K562 (cell line): ENCODE results near the gene PCNX2. TPM values are rescaled to one million over a fixed set of nuclear protein-coding genes. Genes with fewer than 3 reads are reported as not detected.
A peak's percentile ranks its signal among the peaks of the same experiment; 100 is the strongest.

Source experiments
- ATAC-seq: fragments of 200-7000 bp; cut with Tn5 transposase; 3 replicates; pipeline ENCODE4 v1.9.1; 2020; ENCODE audit warnings: moderate library complexity
- BruUV-seq: library from RNA; stranded (reverse); fragments of 400-500 nt; replicated peaks from 2 replicates; lab custom pipeline; 2021; lab: Mats Ljungman, UMichigan
- CTCF ChIA-PET: fragments of 300-600 bp; formaldehyde crosslinking; extraction: SDS; loops from one replicate; lab custom pipeline; 2021; ENCODE audit warnings: low intra/inter-chr PET ratio; lab: Yijun Ruan, JAX
- POLR2A ChIA-PET: fragments of 300-600, 350-650 bp; sonication (Branson Sonifier 250); formaldehyde crosslinking; extraction: SDS; loops from one replicate; lab custom pipeline; 2021; ENCODE audit warnings: antibody characterized with exemption, inconsistent platforms; lab: Yijun Ruan, JAX
- DNase-seq, 4 experiments: peaks; one replicate each; pipeline versions ENCODE4 v3.0.0 to v3.0.0-alpha.2; 2011 to 2018; ENCODE audit warnings: low spot score in 3 of 4, mixed read lengths in 3 of 4; ENCODE audit errors: extremely low read depth in 1 of 4
- FAIRE-seq: peaks from 2 replicates; lab custom pipeline; 2011; peaks lifted over from hg19 to GRCh38; lab: Jason Lieb, UNC
- H2AFZ ChIP-seq: 2 replicates; pipeline ENCODE4 v1.6.0; 2011; ENCODE audit warnings: low read depth, low read length, control low read depth, inconsistent platforms
- H3K27ac ChIP-seq: fragments of 200-600 bp; 3 replicates; pipeline ENCODE4 v1.8.0; 2011; ENCODE audit warnings: low read depth, mild to moderate bottlenecking, control low read depth, inconsistent platforms, low read length, moderate library complexity, mixed read lengths; ENCODE audit errors: extremely low read depth
- H3K27me3 ChIP-seq, 2 experiments: fragments of 300-600 bp in 1 of 2; 2 replicates in 1 of 2; 3 replicates in 1 of 2; pipeline versions ENCODE4 v1.6.0 to v1.8.0; 2011; ENCODE audit warnings: inconsistent platforms in 2 of 2, low read length in 2 of 2, mild to moderate bottlenecking in 1 of 2, mixed read lengths in 1 of 2, moderate library complexity in 1 of 2; ENCODE audit not compliant: control insufficient read depth in 2 of 2, insufficient read depth in 2 of 2
- H3K36me3 ChIP-seq: fragments of 300-600 bp; 3 replicates; pipeline ENCODE4 v1.8.0; 2011; ENCODE audit warnings: mild to moderate bottlenecking, low read length, inconsistent platforms; ENCODE audit not compliant: control insufficient read depth, insufficient read depth
- H3K4me1 ChIP-seq, 2 experiments: fragments of 200-600 bp in 1 of 2; replicated peaks in 1 of 2; 2 replicates in 1 of 2; 3 replicates in 1 of 2; pipeline versions ENCODE4 v1.5.1 to v1.8.0; 2011; ENCODE audit warnings: inconsistent platforms in 2 of 2, low read length in 2 of 2, mild to moderate bottlenecking in 1 of 2, mixed read lengths in 1 of 2, moderate library complexity in 1 of 2; ENCODE audit not compliant: control insufficient read depth in 2 of 2, insufficient read depth in 2 of 2
- H3K4me2 ChIP-seq: 2 replicates; pipeline ENCODE4 v1.6.1; 2011; ENCODE audit warnings: low read length, control low read depth, inconsistent platforms, mixed read lengths; ENCODE audit not compliant: insufficient read depth
- H3K4me3 ChIP-seq: fragments of 200-600 bp; sonication (generic), shearing (Covaris generic); 2 replicates; pipeline ENCODE4 v1.5.1; 2016; ENCODE audit warnings: control low read depth, inconsistent platforms
- H3K79me2 ChIP-seq: fragments of 200-600 bp; 3 replicates; pipeline ENCODE4 v1.8.0; 2011; ENCODE audit warnings: low read length, inconsistent platforms; ENCODE audit not compliant: control insufficient read depth, insufficient read depth
- H3K9ac ChIP-seq, 2 experiments: 2 replicates each; pipeline versions ENCODE4 v1.6.0 to v1.6.1; 2011; ENCODE audit warnings: low read depth in 2 of 2, low read length in 2 of 2, control low read depth in 1 of 2, inconsistent platforms in 1 of 2, mild to moderate bottlenecking in 1 of 2, mixed read lengths in 1 of 2; ENCODE audit not compliant: insufficient read depth in 1 of 2
- H3K9me1 ChIP-seq: one replicate; pipeline ENCODE4 v1.6.0; 2011; ENCODE audit warnings: inconsistent platforms, mild to moderate bottlenecking, low read length, moderate library complexity; ENCODE audit not compliant: control insufficient read depth, insufficient read depth
- H3K9me3 ChIP-seq: replicated peaks from 2 replicates; pipeline ENCODE4 v1.5.1; 2011; ENCODE audit warnings: low read depth, low read length, inconsistent platforms; ENCODE audit not compliant: control insufficient read depth, insufficient read depth
- H4K20me1 ChIP-seq: replicated peaks from 2 replicates; pipeline ENCODE4 v1.6.1; 2011; ENCODE audit warnings: low read length, inconsistent platforms, mixed read lengths; ENCODE audit not compliant: control insufficient read depth, insufficient read depth
- CEBPB ChIP-seq: fragments of 450-650 bp; IDR thresholded peaks from 2 replicates; pipeline ENCODE4 v1.6.1; 2016; ENCODE audit warnings: missing genetic modification characterization, missing compliant biosample characterization
- CEBPG ChIP-seq, 3 experiments: fragments of 200-800 bp in 1 of 3; sonication (Bioruptor generic) in 1 of 3; sonication (generic) in 1 of 3; formaldehyde crosslinking in 1 of 3; IDR thresholded peaks in 2 of 3; conservative IDR thresholded peaks in 1 of 3; 2 replicates each; pipeline versions ENCODE4 v1.6.1 to v1.8.0; 2016 to 2022; ENCODE audit warnings: missing compliant biosample characterization in 2 of 3, missing genetic modification characterization in 2 of 3, mild to moderate bottlenecking in 1 of 3, missing genetic modification reagents in 1 of 3
- FIP1L1 ChIP-seq: fragments of 200-400 bp; formaldehyde crosslinking; IDR thresholded peaks from 2 replicates; pipeline ENCODE4 v1.6.1; 2018; ENCODE audit warnings: mild to moderate bottlenecking, low read depth, low read length; ENCODE audit not compliant: poor library complexity, severe bottlenecking
- FOXJ2 ChIP-seq: fragments of 200-800 bp; sonication (Bioruptor generic); IDR thresholded peaks from 2 replicates; pipeline ENCODE4 v1.6.1; 2016; ENCODE audit warnings: missing genetic modification characterization, missing compliant biosample characterization
- GATA2 ChIP-seq: sonication (generic); formaldehyde crosslinking; IDR thresholded peaks from 2 replicates; pipeline ENCODE4 v1.4.0; 2020; ENCODE audit warnings: mild to moderate bottlenecking, missing genetic modification reagents
- HDAC3 ChIP-seq: fragments of 450-650 bp; IDR thresholded peaks from 2 replicates; pipeline ENCODE4 v1.6.1; 2018; ENCODE audit warnings: borderline replicate concordance, mild to moderate bottlenecking, moderate library complexity; ENCODE audit not compliant: partially characterized antibody
- PHB ChIP-seq: fragments of 250-450 bp; sonication (Bioruptor Pico); IDR thresholded peaks from 2 replicates; pipeline ENCODE4 v1.5.0; 2021
- PML ChIP-seq: IDR thresholded peaks from 2 replicates; pipeline ENCODE4 v1.6.1; 2012; ENCODE audit warnings: low read length, inconsistent platforms
- POLR3G ChIP-seq: IDR thresholded peaks from 2 replicates; pipeline ENCODE4 v1.6.1; 2011; ENCODE audit not compliant: insufficient read length, insufficient replicate concordance; ENCODE audit errors: extremely low read depth
- SAP30 ChIP-seq: fragments of 200-600 bp; sonication (generic); IDR thresholded peaks from 2 replicates; pipeline ENCODE4 v1.6.1; 2012; ENCODE audit warnings: borderline replicate concordance, low read depth, mild to moderate bottlenecking, moderate library complexity, low read length, control low read depth, inconsistent platforms; ENCODE audit not compliant: insufficient read depth, poor library complexity, severe bottlenecking
- STAG1 ChIP-seq: sonication (generic); formaldehyde crosslinking; IDR thresholded peaks from 2 replicates; pipeline ENCODE4 v1.5.0; 2020; ENCODE audit warnings: missing genetic modification reagents, borderline replicate concordance
- TAL1 ChIP-seq: fragments of 450-650 bp; IDR thresholded peaks from 2 replicates; pipeline ENCODE4 v1.6.1; 2016; ENCODE audit warnings: mild to moderate bottlenecking
- ZBTB8A ChIP-seq: fragments of 450-650 bp; IDR thresholded peaks from 2 replicates; pipeline ENCODE4 v1.6.1; 2018; ENCODE audit warnings: mild to moderate bottlenecking, moderate library complexity; ENCODE audit not compliant: partially characterized antibody
- ZNF324 ChIP-seq: fragments of 250-450 bp; sonication (Bioruptor Pico); IDR thresholded peaks from 2 replicates; pipeline ENCODE4 v1.4.0; 2020; ENCODE audit warnings: mild to moderate bottlenecking
- WGBS: fragments of 100-300 bp; shearing (Covaris generic); methylation state at CpG from one replicate; pipeline ENCODE4 v1.1.6; 2016; ENCODE audit warnings: low coverage, mixed read lengths; ENCODE audit not compliant: insufficient coverage; ENCODE audit errors: missing lambda C conversion rate; 5-methylcytosine and 5-hydroxymethylcytosine counted together
- in situ Hi-C: fragments of 300-500 bp; cut with MboI; formaldehyde crosslinking; loops from 4 replicates; pipeline ENCODE4 v1.15.0; 2018; ENCODE audit warnings: inconsistent platforms, mixed read lengths
- intact Hi-C: fragments of 100-400 bp; cut with micrococcal nuclease; formaldehyde crosslinking; loops from 2 replicates; pipeline ENCODE4 v1.14.2; 2022
- polyA plus RNA-seq, 8 experiments: library from polyadenylated mRNA; depleted of rRNA in 4 of 8; stranded (reverse) in 5 of 8; unstranded in 3 of 8; fragments of >200 nt; fragmentation: Nextera tagmentation in 2 of 8; fragmentation: Illumina TruSeq in 1 of 8; extraction: Ambion mirVana in 2 of 8; extraction: Trizol in 1 of 8; gene quantifications; 2 replicates each; pipeline versions ENCODE4 v1.2.1 to v1.2.3, GENCODE V29; 2011 to 2014; ENCODE audit warnings: inconsistent platforms in 1 of 8, missing spikeins in 1 of 8
- total RNA-seq, 7 experiments: library from RNA; depleted of rRNA in 6 of 7; stranded (reverse); fragments of >200 nt in 6 of 7; fragmentation: Illumina TruSeq in 2 of 7; extraction: Trizol in 2 of 7; gene quantifications; 2 replicates each; pipeline versions ENCODE4 v1.2.1 to v1.2.3, GENCODE V29; 2011 to 2021; ENCODE audit warnings: low replicate concordance in 1 of 7
- TF ChIP-seq, protein P1 (sequence below): sonication (generic); formaldehyde crosslinking; IDR thresholded peaks from 2 replicates; pipeline ENCODE4 v1.8.0; 2022; ENCODE audit warnings: missing genetic modification reagents, mild to moderate bottlenecking, borderline replicate concordance
- TF ChIP-seq, protein P2 (sequence below): sonication (generic); formaldehyde crosslinking; IDR thresholded peaks from 2 replicates; pipeline ENCODE4 v1.4.0; 2020; ENCODE audit warnings: mild to moderate bottlenecking, missing genetic modification reagents
- TF ChIP-seq, protein P3 (sequence below), 2 experiments: fragments of 250-450 bp in 1 of 2; fragments of 450-650 bp in 1 of 2; sonication (Bioruptor Pico) in 1 of 2; IDR thresholded peaks; 2 replicates each; pipeline versions ENCODE4 v1.6.1 to v1.8.0; 2016 to 2021; ENCODE audit warnings: mild to moderate bottlenecking in 2 of 2, moderate library complexity in 2 of 2, missing compliant biosample characterization in 1 of 2, missing genetic modification characterization in 1 of 2

The PCNX2 gene
- total and polyA plus RNA-seq, 9 of the 15 experiments (the other 6 are each of a cell fraction or from before 2014, with no cell fraction given) = 0.07 to 0.33 TPM; not detected in 7

DNA sequence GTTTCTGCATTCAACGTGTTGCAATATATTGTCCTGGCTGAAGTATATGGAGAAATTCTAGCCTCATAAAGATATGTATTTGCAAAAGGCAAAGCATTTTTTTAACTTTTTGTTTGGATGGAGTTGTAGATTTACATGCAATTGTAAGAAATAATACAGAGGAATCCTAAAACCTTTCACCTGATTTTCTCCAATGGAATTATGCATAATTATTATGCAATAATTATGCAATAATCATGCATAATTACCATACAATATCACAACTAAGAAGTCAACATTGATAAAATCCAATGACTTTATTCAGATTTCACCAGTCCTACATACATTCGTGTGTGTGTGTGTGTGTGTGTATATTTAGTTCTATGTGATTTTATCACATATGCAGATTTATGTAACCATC lies 24.5 kb upstream of the PCNX2 start:
- ChIA-PET CTCF (no interaction called here), POLR2A (no interaction called here)
- in situ Hi-C loops (no loop called here), intact Hi-C loops (no loop called here)
- Histone ChIP-seq H3K79me2 (no peaks in the 10 kb centered on the region), H3K27me3 (peaks cover 0 to 5% of the 10 kb centered on the region in 2 experiments; a peak in 4 of 5 replicates), H3K9ac (no peak overlapping the region), H3K9me3 (no peaks in the 10 kb centered on the region), H2AFZ (no peak overlapping the region), H3K4me2 (no peak overlapping the region), H3K4me3 (no peak overlapping the region), H3K9me1 (no peaks in the 10 kb centered on the region), H3K36me3 (no peaks in the 10 kb centered on the region), H3K27ac (no peak overlapping the region), H4K20me1 (no peaks in the 10 kb centered on the region), H3K4me1 (no peaks in the 10 kb centered on the region)
- TF ChIP-seq ZNF324 (CRISPR knock-in tag) (no peak), GATA2 (CRISPR knock-in tag) (no peak), PML (no peak), POLR3G (no peak), PHB (CRISPR knock-in tag) (no peak), FOXJ2 (tag) (no peak), HDAC3 (no peak), SAP30 (no peak), TAL1 (no peak), FIP1L1 (no peak), STAG1 (CRISPR knock-in tag) (no peak), CEBPG (CRISPR knock-in tag; IDR thresholded peaks at IDR 0.05) (no peak), CEBPG (tag; conservative IDR thresholded peaks at IDR 0.05 in 1 of 2, IDR thresholded peaks at IDR 0.05 in 1 of 2) (peak in 1 of 2 experiments; percentile 84; a peak in 2 of 4 replicates), ZBTB8A (no peak), CEBPB (tag) (peak; percentile 79)
- TF ChIP-seq, protein P1, sequence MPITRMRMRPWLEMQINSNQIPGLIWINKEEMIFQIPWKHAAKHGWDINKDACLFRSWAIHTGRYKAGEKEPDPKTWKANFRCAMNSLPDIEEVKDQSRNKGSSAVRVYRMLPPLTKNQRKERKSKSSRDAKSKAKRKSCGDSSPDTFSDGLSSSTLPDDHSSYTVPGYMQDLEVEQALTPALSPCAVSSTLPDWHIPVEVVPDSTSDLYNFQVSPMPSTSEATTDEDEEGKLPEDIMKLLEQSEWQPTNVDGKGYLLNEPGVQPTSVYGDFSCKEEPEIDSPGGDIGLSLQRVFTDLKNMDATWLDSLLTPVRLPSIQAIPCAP (CRISPR knock-in tag) = no peak
- TF ChIP-seq, protein P2, sequence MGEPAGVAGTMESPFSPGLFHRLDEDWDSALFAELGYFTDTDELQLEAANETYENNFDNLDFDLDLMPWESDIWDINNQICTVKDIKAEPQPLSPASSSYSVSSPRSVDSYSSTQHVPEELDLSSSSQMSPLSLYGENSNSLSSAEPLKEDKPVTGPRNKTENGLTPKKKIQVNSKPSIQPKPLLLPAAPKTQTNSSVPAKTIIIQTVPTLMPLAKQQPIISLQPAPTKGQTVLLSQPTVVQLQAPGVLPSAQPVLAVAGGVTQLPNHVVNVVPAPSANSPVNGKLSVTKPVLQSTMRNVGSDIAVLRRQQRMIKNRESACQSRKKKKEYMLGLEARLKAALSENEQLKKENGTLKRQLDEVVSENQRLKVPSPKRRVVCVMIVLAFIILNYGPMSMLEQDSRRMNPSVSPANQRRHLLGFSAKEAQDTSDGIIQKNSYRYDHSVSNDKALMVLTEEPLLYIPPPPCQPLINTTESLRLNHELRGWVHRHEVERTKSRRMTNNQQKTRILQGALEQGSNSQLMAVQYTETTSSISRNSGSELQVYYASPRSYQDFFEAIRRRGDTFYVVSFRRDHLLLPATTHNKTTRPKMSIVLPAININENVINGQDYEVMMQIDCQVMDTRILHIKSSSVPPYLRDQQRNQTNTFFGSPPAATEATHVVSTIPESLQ = no peak
- TF ChIP-seq, protein P3, sequence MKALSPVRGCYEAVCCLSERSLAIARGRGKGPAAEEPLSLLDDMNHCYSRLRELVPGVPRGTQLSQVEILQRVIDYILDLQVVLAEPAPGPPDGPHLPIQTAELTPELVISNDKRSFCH (CRISPR knock-in tag; IDR thresholded peaks at IDR 0.05) = no peak
- TF ChIP-seq, protein P3 (tag; IDR thresholded peaks at IDR 0.05) = no peak
- no peak for ATAC-seq
- DNase-seq = no peak
- BruUV-seq = no TSS peak
- no peak for FAIRE-seq
- WGBS = 0% methylated on average over 2 of the region's 2 CpGs
